HEK293 (cell line): ENCODE measurements around the gene ZDHHC1.

Source experiments
- CTCF ChIA-PET: fragments of 350-600 bp; formaldehyde crosslinking; extraction: SDS; loops from one replicate; lab custom pipeline; 2021; ENCODE audit warnings: antibody characterized with exemption; lab: Yijun Ruan, JAX
- POLR2A ChIA-PET: fragments of 300-600 bp; formaldehyde crosslinking; extraction: SDS; loops from one replicate; lab custom pipeline; 2020; ENCODE audit warnings: antibody characterized with exemption, inconsistent platforms; lab: Yijun Ruan, JAX
- H3K27ac ChIP-seq: fragments of 200-500 bp; sonication (Bioruptor generic); 2 replicates; pipeline ENCODE4 v1.5.1; 2014; ENCODE audit warnings: low read depth, low read length, control low read depth, inconsistent platforms; ENCODE audit errors: extremely low read depth
- H3K36me3 ChIP-seq, 2 experiments: fragments of 200-500 bp in 1 of 2; sonication (Bioruptor generic) in 1 of 2; 1 replicate in 1 of 2; 2 replicates in 1 of 2; pipeline ENCODE4 v1.5.1; 2014 to 2017; ENCODE audit warnings: inconsistent platforms in 2 of 2, low read length in 2 of 2; ENCODE audit not compliant: control insufficient read depth in 2 of 2, insufficient read depth in 1 of 2
- H3K4me1 ChIP-seq: fragments of 200-500 bp; sonication (Bioruptor generic); 2 replicates; pipeline ENCODE4 v1.5.1; 2014; ENCODE audit warnings: mild to moderate bottlenecking, low read length, inconsistent platforms; ENCODE audit not compliant: control insufficient read depth, insufficient read depth
- H3K4me3 ChIP-seq: 2 replicates; pipeline ENCODE4 v1.5.1; 2011; ENCODE audit warnings: low read depth, mild to moderate bottlenecking, control low read depth, low read length, moderate library complexity
- H3K9me3 ChIP-seq: fragments of 200-500 bp; sonication (Bioruptor generic); 2 replicates; pipeline ENCODE4 v1.5.1; 2014; ENCODE audit warnings: low read depth, low read length, inconsistent platforms; ENCODE audit not compliant: control insufficient read depth, insufficient read depth
- GLI2 ChIP-seq: fragments of 450-650 bp; formaldehyde crosslinking; IDR thresholded peaks from 2 replicates; pipeline ENCODE4; 2017; ENCODE audit warnings: missing biosample characterization, missing genetic modification characterization, low read depth, borderline replicate concordance
- GLIS2 ChIP-seq: fragments of 450-650 bp; formaldehyde crosslinking; IDR thresholded peaks from 2 replicates; pipeline ENCODE4 v1.5.1; 2016; ENCODE audit warnings: missing biosample characterization, missing genetic modification characterization
- HOXD13 ChIP-seq: sonication (generic); formaldehyde crosslinking; IDR thresholded peaks from 2 replicates; pipeline ENCODE4 v1.8.0; 2022; ENCODE audit warnings: missing genetic modification reagents, borderline replicate concordance
- KLF1 ChIP-seq: fragments of 450-650 bp; formaldehyde crosslinking; IDR thresholded peaks from 2 replicates; pipeline ENCODE4 v1.5.1; 2016; ENCODE audit warnings: missing biosample characterization, missing genetic modification characterization
- KLF8 ChIP-seq: fragments of 450-650 bp; formaldehyde crosslinking; IDR thresholded peaks from 2 replicates; pipeline ENCODE4 v1.5.1; 2016; ENCODE audit warnings: missing biosample characterization, missing genetic modification characterization
- RBAK ChIP-seq: fragments of 450-650 bp; formaldehyde crosslinking; IDR thresholded peaks from 2 replicates; pipeline ENCODE4 v1.5.1; 2016; ENCODE audit warnings: missing biosample characterization, missing genetic modification characterization
- SCRT1 ChIP-seq: fragments of 450-650 bp; formaldehyde crosslinking; IDR thresholded peaks from 2 replicates; pipeline ENCODE4 v1.5.1; 2016; ENCODE audit warnings: missing biosample characterization, missing genetic modification characterization, borderline replicate concordance
- YY2 ChIP-seq: fragments of 450-650 bp; formaldehyde crosslinking; IDR thresholded peaks from 2 replicates; pipeline ENCODE4 v1.5.1; 2016; ENCODE audit warnings: missing biosample characterization, missing genetic modification characterization
- ZFP3 ChIP-seq: fragments of 450-650 bp; formaldehyde crosslinking; IDR thresholded peaks from 2 replicates; pipeline ENCODE4 v1.5.1; 2016; ENCODE audit warnings: low read depth, missing biosample characterization, missing genetic modification characterization
- ZNF132 ChIP-seq: fragments of 450-650 bp; formaldehyde crosslinking; IDR thresholded peaks from 2 replicates; pipeline ENCODE4 v1.5.1; 2017; ENCODE audit warnings: missing biosample characterization, missing genetic modification characterization, borderline replicate concordance
- ZNF133 ChIP-seq: fragments of 450-650 bp; formaldehyde crosslinking; IDR thresholded peaks from 2 replicates; pipeline ENCODE4 v1.5.1; 2016; ENCODE audit warnings: missing biosample characterization, missing genetic modification characterization
- ZNF292 ChIP-seq: fragments of 450-650 bp; formaldehyde crosslinking; IDR thresholded peaks from 2 replicates; pipeline ENCODE4 v1.5.1; 2016; ENCODE audit warnings: low read depth, missing biosample characterization, missing genetic modification characterization, borderline replicate concordance
- ZNF433 ChIP-seq: fragments of 450-650 bp; formaldehyde crosslinking; IDR thresholded peaks from 2 replicates; pipeline ENCODE4 v1.5.1; 2016; ENCODE audit warnings: missing biosample characterization, missing genetic modification characterization, low read depth
- ZNF501 ChIP-seq: fragments of 450-650 bp; formaldehyde crosslinking; IDR thresholded peaks from 2 replicates; pipeline ENCODE4 v1.5.1; 2016; ENCODE audit warnings: missing biosample characterization, missing genetic modification characterization
- ZNF510 ChIP-seq: fragments of 450-650 bp; formaldehyde crosslinking; IDR thresholded peaks from 2 replicates; pipeline ENCODE4 v1.5.1; 2018; ENCODE audit warnings: mild to moderate bottlenecking, missing genetic modification characterization, missing biosample characterization; ENCODE audit not compliant: insufficient replicate concordance
- ZNF600 ChIP-seq: fragments of 450-650 bp; formaldehyde crosslinking; IDR thresholded peaks from 2 replicates; pipeline ENCODE4 v1.5.1; 2016; ENCODE audit warnings: missing biosample characterization, missing genetic modification characterization
- ZNF623 ChIP-seq: fragments of 450-650 bp; formaldehyde crosslinking; IDR thresholded peaks from 2 replicates; pipeline ENCODE4 v1.5.1; 2016; ENCODE audit warnings: missing biosample characterization, missing genetic modification characterization
- ZNF660 ChIP-seq: fragments of 450-650 bp; IDR thresholded peaks from 2 replicates; pipeline ENCODE4 v1.5.1; 2018; ENCODE audit warnings: missing biosample characterization, mild to moderate bottlenecking, missing genetic modification characterization
- ZNF701 ChIP-seq: fragments of 450-650 bp; formaldehyde crosslinking; IDR thresholded peaks from 2 replicates; pipeline ENCODE4 v1.5.1; 2016; ENCODE audit warnings: missing biosample characterization, missing genetic modification characterization
- TF ChIP-seq, protein P1 (sequence below): fragments of 450-650 bp; formaldehyde crosslinking; IDR thresholded peaks from 2 replicates; pipeline ENCODE4 v1.5.1; 2016; ENCODE audit warnings: missing biosample characterization, missing genetic modification characterization
- TF ChIP-seq, protein P2 (sequence below): fragments of 450-650 bp; formaldehyde crosslinking; IDR thresholded peaks from 2 replicates; pipeline ENCODE4 v1.5.1; 2017; ENCODE audit warnings: missing biosample characterization, missing genetic modification characterization
- TF ChIP-seq, protein P3 (sequence below): fragments of 450-650 bp; formaldehyde crosslinking; IDR thresholded peaks from 2 replicates; pipeline ENCODE4 v1.5.1; 2016; ENCODE audit warnings: missing biosample characterization, missing genetic modification characterization
- TF ChIP-seq, protein P4 (sequence below): fragments of 450-650 bp; formaldehyde crosslinking; IDR thresholded peaks from 2 replicates; pipeline ENCODE4 v1.5.1; 2017; ENCODE audit warnings: missing biosample characterization, missing genetic modification characterization

The ZDHHC1 gene

DNA sequence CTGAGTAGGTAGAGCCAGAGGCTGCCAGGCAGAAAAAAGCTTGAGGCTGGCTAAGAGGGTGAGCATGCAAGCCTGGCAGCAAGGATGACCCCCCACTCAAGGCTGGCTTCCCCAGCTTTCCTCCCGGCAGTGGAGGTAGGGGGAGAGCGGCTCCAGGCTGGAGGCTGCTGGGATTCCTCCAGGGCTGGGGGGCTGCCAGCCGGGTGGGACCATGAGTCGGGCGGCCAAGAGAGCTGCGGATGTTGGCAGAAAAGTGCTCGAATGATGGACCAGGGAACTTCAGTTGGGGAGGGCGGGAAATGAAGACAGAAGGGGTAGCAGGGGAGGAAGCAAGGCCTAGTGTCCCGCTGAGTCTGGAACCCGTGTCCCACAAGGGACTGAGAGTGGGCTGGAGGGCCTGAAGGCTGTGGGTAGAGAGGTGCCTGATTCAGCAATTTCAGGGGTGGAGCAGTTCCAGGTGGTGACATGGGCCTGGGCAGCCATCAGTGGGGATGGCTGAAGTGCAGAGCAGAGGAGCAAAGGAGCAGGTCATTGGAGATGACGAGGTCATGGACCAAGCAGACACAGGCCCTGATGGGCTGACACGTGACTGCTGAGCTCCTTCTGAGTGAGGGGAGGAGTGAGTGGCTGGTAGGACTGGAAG lies 34.9 kb upstream of the ZDHHC1 start:
- no peaks in the 10 kb centered on the region for H3K4me1 ChIP-seq
- no peak for TF ChIP-seq ZNF600 (tag by site-specific recombination)
- TF ChIP-seq, all 188 proteins: peak for 0
- POLR2A ChIA-PET: no interaction called here
- H3K36me3 ChIP-seq: peaks cover 0 to 65% of the 10 kb centered on the region in 2 experiments; a peak in 1 of 3 replicates
- H3K27ac ChIP-seq: no peak overlapping the region
- CTCF ChIA-PET: interaction anchor here (1.5 to 2.2 kb wide), 2 partner anchors 14 to 24 kb away, joined by 4 to 6 read pairs; no protein-coding TSS in a partner anchor
- H3K9me3 ChIP-seq: no peaks in the 10 kb centered on the region
- H3K4me3 ChIP-seq: no peak overlapping the region

DNA sequence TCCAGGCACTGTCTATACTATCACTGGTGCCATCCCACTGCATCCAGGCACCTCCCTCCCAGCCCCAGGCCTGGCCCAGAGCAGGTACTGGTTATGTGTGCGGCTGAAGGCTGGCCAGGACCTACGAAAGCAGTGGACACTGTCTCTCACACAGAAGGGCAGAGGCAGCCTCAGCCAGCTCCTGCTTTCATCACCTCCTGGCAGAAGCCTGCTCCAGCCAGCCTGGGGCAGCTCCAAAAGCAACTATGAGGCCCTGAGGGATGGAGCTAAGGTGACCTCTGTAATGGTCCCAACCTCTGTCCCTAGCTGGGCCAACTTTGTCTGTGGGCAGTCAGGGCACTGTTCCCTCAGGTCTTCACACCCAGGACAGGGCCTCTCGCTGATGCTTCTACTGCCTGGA lies 33.5 kb upstream of the ZDHHC1 start:
- Histone ChIP-seq H3K4me1 (no peaks in the 10 kb centered on the region), H3K9me3 (no peaks in the 10 kb centered on the region), H3K36me3 (peaks cover 0 to 76% of the 10 kb centered on the region in 2 experiments; a peak in 1 of 3 replicates), H3K27ac (no peak overlapping the region), H3K4me3 (no peak overlapping the region)
- TF ChIP-seq ZNF501 (tag by site-specific recombination) (no peak), SCRT1 (tag by site-specific recombination) (no peak)
- POLR2A ChIA-PET: interaction anchor here (0.7 kb wide), 1 partner anchor 33 kb away, joined by 3 read pairs; no protein-coding TSS in a partner anchor
- CTCF ChIA-PET: interaction anchor here (0.6 to 1.5 kb wide), 6 partner anchors 13 to 123 kb away, joined by 3 to 7 read pairs (median 3); partner anchors contain the start of genes ATP6V0D1, KCTD19 and LRRC36

DNA sequence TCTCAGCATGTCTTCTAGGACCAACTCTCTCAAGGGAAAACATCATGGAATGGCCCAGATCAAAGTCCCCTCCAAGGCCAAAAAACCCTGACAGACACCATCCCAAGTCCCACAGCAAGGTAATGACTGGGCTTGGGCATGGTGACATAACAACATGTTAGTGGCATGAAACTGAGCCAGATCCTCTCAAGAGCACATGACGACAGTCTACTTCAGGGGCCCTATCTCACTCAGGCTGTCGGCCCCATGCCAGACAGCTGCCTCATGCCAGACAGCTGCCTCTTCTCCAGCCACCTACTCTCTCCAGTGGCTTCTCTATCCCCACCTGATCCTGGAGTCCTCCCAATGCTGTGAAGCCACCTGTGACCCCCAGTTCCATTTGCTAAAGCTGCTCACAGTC lies 33.1 kb upstream of the ZDHHC1 start:
- H3K9me3 ChIP-seq: no peaks in the 10 kb centered on the region
- POLR2A ChIA-PET: interaction anchor here (0.7 kb wide), 1 partner anchor 32 kb away, joined by 3 read pairs; no protein-coding TSS in a partner anchor
- CTCF ChIA-PET: interaction anchor here (0.6 to 1.2 kb wide), 4 partner anchors 13 to 32 kb away, joined by 3 read pairs; partner anchors contain the start of gene ATP6V0D1

DNA sequence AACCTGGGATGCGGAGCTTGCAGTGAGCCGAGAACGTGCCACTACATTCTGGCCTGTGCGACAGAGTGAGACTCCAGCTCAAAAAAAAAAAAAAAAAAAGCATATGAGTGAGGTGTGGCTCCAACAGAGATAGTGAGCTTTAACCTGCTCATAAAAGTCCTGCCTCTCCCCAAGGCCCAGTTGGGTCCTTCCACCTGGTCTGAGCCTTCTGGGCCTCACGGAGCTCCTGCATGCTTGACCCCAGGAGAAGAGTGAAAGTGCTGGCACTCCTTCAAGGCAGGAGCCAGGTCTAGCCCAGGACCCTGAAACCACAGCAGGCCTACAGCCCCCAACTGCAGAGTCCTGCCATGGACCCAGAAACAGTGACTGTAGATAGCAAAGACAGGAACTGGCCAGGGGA lies 32.3 kb upstream of the ZDHHC1 start:
- Histone ChIP-seq H3K27ac (no peak overlapping the region), H3K36me3 (peaks cover 0 to 83% of the 10 kb centered on the region in 2 experiments; a peak in 1 of 3 replicates), H3K4me3 (no peak overlapping the region), H3K4me1 (no peaks in the 10 kb centered on the region), H3K9me3 (no peaks in the 10 kb centered on the region)
- ChIA-PET CTCF (interaction anchor here (0.8 to 3.7 kb wide), 3 partner anchors 21 to 75 kb away, joined by 3 to 31 read pairs (median 7); no protein-coding TSS in a partner anchor), POLR2A (no interaction called here)
- TF ChIP-seq KLF1 (tag by site-specific recombination) (no peak), HOXD13 (CRISPR knock-in tag) (no peak), ZNF660 (no peak), ZNF501 (tag by site-specific recombination) (no peak), ZFP3 (no peak), ZNF292 (tag by site-specific recombination) (no peak), ZNF133 (tag by site-specific recombination) (no peak), ZNF510 (tag by site-specific recombination) (no peak), GLI2 (tag by site-specific recombination) (no peak), ZNF623 (tag by site-specific recombination) (no peak), YY2 (tag by site-specific recombination) (no peak), ZNF433 (tag by site-specific recombination) (no peak), KLF8 (tag by site-specific recombination) (no peak)
- TF ChIP-seq, protein P1, sequence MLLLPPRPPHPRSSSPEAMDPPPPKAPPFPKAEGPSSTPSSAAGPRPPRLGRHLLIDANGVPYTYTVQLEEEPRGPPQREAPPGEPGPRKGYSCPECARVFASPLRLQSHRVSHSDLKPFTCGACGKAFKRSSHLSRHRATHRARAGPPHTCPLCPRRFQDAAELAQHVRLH (tag by site-specific recombination): no peak
- TF ChIP-seq, protein P2, sequence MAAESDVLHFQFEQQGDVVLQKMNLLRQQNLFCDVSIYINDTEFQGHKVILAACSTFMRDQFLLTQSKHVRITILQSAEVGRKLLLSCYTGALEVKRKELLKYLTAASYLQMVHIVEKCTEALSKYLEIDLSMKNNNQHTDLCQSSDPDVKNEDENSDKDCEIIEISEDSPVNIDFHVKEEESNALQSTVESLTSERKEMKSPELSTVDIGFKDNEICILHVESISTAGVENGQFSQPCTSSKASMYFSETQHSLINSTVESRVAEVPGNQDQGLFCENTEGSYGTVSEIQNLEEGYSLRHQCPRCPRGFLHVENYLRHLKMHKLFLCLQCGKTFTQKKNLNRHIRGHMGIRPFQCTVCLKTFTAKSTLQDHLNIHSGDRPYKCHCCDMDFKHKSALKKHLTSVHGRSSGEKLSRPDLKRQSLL (tag by site-specific recombination): no peak
- TF ChIP-seq, protein P3, sequence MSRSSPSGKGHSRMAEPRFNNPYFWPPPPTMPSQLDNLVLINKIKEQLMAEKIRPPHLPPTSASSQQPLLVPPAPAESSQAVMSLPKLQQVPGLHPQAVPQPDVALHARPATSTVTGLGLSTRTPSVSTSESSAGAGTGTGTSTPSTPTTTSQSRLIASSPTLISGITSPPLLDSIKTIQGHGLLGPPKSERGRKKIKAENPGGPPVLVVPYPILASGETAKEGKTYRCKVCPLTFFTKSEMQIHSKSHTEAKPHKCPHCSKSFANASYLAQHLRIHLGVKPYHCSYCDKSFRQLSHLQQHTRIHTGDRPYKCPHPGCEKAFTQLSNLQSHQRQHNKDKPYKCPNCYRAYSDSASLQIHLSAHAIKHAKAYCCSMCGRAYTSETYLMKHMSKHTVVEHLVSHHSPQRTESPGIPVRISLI (tag by site-specific recombination): no peak

More for the DNA sequence above, 33.1 kb upstream of the ZDHHC1 start:
- no peak overlapping the region for H3K27ac ChIP-seq
- H3K4me1 ChIP-seq: no peaks in the 10 kb centered on the region
- H3K36me3 ChIP-seq: peaks cover 0 to 80% of the 10 kb centered on the region in 2 experiments; a peak in 1 of 3 replicates
- no peak overlapping the region for H3K4me3 ChIP-seq
- TF ChIP-seq ZNF701 (tag by site-specific recombination) (no peak), GLIS2 (tag by site-specific recombination) (no peak), ZNF132 (tag by site-specific recombination) (no peak), RBAK (tag by site-specific recombination) (no peak)
- TF ChIP-seq, protein P4, sequence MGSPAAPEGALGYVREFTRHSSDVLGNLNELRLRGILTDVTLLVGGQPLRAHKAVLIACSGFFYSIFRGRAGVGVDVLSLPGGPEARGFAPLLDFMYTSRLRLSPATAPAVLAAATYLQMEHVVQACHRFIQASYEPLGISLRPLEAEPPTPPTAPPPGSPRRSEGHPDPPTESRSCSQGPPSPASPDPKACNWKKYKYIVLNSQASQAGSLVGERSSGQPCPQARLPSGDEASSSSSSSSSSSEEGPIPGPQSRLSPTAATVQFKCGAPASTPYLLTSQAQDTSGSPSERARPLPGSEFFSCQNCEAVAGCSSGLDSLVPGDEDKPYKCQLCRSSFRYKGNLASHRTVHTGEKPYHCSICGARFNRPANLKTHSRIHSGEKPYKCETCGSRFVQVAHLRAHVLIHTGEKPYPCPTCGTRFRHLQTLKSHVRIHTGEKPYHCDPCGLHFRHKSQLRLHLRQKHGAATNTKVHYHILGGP (tag by site-specific recombination): no peak
- TF ChIP-seq, all 188 proteins: peak for 0
